ENCODE results near the gene TKTL1.

TKTL1 gene

GRCh38 chrX:154363706-154364439, 68.3 kb downstream of the TKTL1 start:
- no peak for DNase-seq

DNA sequence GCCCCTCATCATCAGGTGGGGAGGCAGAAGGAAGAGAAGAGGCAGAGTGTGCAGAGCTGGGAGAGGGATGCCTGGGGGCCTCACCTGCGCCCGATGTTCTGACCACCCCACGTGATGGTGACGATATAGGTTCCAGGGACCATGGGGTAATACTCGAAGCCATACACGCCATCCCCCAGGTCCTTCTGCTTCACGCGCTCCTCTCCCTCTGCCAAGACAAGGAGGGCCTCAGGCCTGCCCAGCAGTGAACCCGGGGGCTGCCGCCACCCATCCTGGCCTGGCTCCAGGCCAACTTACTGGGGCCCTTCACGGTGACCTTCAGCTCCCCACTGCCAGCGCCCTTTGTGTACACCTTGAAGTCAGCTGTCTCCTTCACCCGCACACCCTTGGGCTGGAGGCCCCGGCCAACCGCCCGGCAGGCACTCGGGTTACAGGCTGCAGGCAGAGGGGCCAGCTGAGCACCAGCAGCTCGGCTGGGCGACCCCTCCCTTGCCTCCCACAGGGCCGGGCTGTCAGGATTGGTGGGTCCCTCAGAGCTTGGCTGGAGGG, 69.5 kb downstream of the TKTL1 start:
- DNase-seq = no peak

DNA sequence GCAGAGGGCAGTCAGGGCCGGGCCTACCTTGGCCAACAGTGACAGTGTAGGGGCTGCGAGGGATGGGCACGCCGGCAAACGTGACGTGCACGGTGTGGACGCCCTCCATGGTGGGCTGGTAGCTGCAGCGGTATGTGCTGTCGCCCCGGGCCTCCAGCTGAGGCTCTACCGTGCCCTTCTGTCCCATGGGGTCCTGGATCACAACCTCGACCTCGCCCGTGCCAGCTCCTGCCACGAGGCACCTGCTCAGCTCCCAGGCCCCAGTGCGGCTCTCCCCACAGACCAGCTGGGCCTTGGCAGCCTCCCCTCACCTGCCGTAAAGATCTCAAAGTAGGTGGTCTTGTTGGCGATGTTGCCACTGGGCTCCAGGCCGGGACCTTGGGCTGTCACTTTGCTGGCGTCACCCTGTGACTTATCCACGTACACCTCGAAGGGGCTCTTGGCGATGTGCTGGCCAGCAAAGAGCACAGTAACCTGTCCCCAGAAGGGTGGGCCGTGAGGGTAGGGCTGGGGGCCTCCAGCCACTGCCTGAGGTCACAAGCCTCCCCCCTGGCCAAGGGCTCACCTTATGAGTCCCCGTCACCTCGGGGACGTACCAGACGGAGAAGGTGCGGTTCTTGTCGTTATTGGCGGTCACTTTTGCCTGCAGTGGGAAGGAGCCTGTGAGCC, 70.5 kb downstream of the TKTL1 start:
- no peak for DNase-seq

GRCh38 chrX:154366666-154367055, 71.1 kb downstream of the TKTL1 start:
- no peak for DNase-seq

DNA sequence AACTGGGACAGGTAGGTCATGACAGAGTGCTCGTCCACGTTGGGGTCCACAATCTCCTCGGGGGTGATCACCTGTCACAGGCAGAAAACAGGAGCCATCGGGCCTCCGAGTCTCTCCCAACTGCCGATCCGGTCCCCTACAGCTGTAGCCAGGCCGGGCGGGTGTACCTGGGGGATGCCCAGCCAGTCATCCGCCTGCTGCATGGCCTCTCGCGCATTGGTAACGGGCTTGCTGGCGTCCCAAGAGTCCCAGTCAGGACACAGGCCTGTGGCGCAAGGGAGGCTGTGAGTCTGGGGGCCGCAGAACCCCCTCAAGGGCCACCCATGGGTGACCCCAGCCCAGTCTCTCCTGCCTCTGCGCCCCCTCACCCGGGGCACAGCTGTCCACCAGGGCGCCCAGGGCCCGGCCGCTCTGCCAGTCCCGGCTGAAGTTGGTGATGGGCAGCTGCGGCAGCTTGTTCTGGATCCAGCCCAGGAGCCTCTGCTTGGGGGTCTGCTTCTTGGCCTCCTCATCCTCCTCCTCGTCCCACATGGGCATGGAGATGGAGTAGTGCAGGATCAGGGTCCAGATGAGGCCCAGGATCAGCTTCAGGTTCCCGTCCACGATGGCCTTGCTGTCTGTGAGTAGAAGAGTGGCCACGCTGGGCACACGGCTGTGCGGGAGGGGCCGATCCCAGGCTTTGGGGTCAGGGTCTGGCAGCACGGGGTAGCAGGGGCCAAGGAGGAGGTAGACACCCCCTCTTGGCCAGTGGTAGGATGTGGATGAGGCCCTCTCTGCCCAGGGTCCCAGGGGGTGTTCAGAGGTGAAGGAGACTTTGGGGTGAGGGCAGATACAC, 72.1 kb downstream of the TKTL1 start:
- DNase-seq = no peak

- DNase-seq = peak; percentile 80 to 91
These were observed 73.2 kb downstream of the TKTL1 start for GRCh38 chrX:154368630-154369448.

- DNase-seq = peak; percentile 61 to 67
These were observed 74.1 kb downstream of the TKTL1 start for GRCh38 chrX:154369449-154370299.

- DNase-seq = no peak
These were observed 74.9 kb downstream of the TKTL1 start for GRCh38 chrX:154370300-154371016.

DNA sequence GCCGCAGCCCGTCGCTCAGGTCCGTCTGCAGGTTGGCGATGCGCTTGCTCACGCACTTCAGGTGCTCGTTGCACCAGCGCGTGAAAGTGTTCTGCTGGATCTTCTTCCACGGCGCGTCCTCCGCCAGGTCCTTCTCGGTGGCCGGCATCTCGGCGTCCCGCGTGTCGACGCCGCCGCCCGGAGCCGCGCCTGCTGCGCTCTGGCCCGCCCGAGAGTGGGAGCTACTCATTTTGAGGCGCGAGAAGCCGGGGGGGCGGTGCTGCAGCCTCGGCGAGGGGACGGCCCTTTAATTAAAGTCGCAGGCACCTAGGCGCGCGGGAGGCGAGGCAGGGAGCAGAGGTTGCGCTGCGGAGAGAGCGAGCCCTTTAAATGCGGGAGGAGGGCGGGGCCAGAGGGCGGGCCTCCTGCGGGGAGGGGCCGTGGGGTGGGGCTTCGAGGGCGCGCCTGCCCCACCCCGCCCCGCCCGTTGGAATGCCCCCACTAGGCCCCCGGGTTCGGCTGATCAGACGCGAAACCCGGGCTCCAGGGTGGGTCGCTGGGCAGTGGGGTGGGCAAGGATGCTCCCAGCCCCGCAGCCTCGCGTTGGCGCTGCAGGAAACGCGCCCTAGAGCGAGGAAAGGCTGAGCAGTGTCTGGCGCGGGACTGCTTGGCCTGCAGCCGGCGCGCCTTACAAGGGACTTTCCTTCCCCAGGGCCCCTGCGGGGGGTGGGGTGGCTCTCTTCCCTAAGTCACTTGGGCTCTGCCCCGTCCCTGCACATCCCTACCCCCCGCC, 75.6 kb downstream of the TKTL1 start:
- DNase-seq = peak; percentile 86 to 93

DNA sequence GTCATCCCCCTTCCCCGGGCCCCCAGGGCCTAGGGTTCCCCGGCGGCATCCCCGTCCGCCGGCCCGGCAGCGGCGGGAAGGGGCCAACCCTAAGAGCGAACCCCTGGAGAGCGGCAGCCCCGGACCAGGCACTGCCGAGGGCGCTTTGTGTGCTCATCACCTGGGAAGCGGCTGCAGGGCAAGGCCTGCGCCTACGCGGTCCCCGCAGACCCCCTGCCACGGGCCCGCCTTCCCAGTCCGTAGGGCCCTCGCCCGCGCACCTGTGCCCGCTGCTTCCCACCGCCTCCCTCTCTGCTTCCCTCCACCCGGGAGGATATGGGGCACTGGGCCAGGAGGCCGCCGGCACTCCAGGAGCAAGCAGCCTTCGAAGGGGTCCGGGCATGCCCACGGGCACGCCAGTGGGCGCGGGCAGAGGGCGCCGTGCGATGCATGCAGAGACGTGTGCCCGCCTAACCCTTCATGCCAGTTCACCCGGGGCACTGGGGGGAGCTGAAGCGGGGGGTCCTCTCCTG, 76.2 kb downstream of the TKTL1 start:
- DNase-seq = no peak

DNA sequence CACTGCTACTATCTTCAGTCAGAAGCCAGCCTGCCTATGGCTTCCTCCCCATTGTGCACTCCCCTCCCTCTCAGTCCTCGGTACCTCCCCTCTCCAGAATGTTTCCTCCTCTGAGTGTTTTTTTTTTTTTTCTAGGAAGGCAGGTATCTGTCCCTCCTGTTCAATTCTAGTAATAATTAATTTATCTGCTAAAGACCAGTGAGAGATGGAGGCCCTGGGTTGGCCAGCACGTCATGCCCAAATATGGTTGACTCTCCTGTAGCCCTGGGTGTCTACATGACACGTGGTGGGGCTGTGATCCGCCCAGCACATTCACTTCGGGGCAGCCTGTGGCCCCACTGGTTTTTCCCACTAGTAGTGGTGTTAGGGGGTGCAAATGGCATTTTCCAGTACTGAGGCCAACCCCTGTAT, 77.0 kb downstream of the TKTL1 start:
- no peak for DNase-seq

DNA sequence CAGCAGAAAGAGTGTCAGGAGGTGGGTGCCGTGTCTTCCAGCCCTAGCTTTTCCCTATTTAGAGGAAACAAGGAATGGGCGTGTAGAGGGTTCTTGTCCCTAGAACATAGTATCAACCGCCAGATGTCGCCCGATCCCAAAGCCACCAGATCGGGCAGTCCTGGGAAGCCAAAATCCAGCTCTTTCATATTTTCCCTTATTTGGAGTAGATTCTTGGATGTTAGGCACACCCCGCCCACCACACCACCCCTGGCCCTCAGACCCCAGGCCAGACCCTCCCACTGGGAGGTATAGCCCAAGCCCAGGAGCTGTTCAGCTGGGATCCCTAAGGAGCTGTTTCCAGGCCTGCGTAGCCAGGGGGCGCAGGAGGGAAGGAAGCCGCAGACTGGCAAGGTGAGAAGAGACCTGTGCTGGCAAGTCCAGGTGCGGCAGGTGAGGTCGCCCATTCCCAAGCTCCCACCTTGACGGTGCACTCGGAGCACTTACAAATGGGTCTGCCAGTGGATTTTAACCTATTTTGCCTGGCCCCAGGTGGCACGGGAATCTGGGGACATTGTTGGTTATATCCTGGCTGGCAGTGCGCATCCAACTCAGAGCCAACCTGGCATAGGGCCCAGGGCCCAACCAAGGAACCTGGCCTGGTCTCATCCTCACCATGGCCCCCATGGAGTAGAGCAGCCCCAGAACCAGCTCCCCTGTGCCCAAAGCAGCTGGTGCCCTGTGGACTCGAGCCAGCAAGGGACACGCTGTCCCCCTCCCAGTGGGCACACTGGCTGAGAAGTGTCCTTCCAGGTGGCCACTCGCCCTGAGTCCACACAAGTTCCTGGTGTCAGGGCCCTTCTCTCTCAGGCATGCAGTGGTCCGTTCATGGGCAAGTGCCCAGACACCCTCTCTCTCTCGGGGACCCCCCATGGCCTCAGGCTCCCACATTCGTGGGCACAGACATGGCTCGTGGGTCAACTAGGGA, 78.0 kb downstream of the TKTL1 start:
- no peak for DNase-seq

DNA sequence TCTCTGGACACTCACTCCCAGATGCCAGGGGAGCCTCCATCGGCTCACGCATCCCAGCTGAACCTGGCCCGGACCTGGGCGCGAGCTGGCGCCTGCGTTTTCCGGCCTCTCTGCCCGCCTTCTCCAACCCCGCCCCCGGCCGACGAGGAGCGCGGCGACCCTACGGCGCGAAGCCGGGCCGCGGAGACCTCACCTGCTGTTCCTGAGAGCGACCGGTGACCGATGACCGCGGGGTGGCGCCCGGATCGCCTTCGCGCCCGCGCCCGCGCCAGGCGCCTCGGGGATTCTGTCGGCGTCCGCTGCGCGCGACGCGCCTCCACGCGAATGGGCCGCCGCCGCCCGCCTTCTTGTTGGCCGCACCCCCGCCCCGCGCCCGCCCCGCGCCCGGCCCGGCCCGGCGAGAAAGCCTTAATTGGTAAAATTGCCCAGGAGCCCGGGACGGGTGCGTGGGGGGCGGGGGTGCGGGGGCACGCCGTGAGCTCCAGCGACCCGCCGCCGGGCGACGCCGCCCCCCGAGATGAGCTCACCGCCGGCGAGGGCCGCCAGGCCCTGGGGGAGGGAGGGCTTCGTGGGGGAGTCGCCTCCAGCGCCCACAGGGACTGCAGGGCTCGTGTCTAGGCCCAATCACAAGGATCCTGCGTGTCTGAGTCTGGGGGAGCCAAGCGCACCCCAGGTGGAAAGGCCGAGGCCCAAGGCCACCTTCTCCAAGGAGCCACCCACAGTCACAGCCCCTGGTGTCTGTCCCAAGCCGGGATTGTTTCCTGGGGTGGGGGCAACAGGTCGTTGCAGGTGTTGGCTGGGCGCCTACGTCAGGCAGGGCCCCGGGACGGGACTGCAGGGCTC, 78.9 kb downstream of the TKTL1 start, which contains the start of gene FLNA:
FLNA (minus strand) TSS at position 322 of the 843 bp plus-strand sequence. CDS start 3,389 bp downstream, outside the sequence.
- peak in 1 of 2 experiments; percentile 30 for DNase-seq

GRCh38 chrX:154375156-154375504, 79.5 kb downstream of the TKTL1 start:
- DNase-seq = no peak

- DNase-seq = no peak
These were observed 81.2 kb downstream of the TKTL1 start for GRCh38 chrX:154376774-154377173.

- DNase-seq = peak in 1 of 2 experiments; percentile 26
These were observed 82.6 kb downstream of the TKTL1 start for GRCh38 chrX:154378059-154378798.

All from stimulated activated CD4-positive, alpha-beta T cell treated with anti-CD3 and anti-CD28 coated beads, Interleukin-4, amount 100 ng/mL, for 4 hours (primary cell).